Fibroblast of peridontal ligament (primary cell): ENCODE measurements around the gene ADSL.

Experiments
- DNase-seq: peaks from one replicate; pipeline ENCODE4 v3.0.0-alpha.2; 2010; ENCODE audit errors: extremely low read depth

The ADSL gene

DNA sequence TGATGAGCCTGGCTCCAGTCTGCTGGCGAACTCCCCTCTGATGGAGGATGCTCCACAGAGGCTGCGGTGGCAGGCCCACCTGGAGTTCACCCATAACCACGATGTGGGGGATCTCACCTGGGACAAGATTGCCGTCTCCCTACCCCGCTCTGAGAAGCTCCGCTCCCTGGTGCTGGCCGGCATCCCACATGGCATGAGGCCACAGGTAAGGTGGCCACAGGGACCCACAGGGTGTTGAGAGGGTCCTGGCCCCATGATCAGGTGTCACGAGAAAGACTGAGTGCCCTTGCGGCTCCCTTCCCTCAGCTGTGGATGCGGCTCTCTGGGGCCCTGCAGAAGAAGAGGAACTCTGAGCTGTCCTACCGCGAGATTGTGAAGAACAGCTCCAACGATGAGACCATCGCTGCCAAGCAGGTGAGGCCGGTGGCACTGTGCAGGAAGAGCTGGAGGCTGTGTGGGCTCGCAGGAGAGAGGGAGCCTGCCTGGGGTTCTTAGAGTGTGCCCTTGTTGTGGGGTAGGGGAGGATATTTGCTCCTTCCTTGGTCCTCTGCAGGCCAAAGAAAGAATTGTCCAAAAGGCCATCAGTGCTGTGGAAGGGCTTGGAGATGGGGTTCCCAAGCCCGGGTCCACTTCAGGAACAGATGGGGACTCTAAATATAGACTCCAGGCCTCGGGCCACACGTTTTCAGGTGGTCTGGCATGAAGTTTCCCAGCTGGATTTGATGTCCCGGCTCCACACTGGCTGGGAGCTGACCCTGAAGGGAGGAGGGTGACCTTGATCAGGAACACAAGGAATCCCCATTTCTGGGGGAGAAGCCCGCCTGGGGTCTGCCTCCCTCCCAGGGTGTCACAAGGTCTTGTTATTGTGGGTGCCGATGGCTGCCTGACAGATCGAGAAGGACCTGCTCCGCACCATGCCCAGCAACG, 58.2 kb downstream of the ADSL start:
- DNase-seq = no peak

DNA sequence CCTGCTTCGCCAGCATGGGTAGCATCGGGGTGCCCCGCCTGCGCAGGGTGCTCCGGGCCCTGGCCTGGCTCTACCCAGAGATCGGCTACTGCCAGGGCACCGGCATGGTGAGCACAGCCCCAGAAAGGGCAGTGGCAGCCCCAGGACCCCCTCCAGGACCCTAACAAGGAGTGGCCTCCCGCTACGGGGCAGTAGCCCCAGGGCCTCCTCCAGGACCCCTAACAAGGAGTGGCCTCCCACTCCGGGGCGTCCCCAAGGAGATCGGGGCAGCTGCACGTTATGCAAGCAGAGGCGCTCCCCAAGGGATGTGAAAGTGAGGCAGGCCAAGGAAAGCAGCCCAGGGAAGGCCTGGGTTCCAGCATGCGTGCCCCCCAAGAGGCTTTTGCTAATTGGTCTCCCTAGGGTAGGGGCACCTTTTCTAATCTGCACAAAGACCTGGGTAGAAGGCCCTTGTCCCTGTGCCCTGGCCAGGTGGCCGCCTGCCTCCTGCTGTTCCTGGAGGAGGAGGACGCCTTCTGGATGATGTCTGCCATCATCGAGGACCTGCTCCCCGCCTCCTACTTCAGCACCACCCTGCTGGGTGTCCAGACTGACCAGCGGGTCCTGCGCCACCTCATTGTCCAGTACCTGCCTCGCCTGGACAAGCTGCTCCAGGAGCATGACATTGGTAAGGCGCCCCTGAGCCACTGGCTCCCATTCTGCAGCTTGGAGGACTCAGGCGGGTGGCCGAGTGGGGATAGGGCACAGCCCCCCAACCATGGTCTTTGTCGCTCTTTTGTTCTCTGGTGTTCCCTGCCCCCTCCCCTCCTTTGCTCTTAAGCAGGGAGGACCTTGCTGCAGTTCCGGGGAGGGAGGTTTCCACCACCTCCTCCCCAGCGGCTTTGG, 59.1 kb downstream of the ADSL start:
- no peak for DNase-seq

DNA sequence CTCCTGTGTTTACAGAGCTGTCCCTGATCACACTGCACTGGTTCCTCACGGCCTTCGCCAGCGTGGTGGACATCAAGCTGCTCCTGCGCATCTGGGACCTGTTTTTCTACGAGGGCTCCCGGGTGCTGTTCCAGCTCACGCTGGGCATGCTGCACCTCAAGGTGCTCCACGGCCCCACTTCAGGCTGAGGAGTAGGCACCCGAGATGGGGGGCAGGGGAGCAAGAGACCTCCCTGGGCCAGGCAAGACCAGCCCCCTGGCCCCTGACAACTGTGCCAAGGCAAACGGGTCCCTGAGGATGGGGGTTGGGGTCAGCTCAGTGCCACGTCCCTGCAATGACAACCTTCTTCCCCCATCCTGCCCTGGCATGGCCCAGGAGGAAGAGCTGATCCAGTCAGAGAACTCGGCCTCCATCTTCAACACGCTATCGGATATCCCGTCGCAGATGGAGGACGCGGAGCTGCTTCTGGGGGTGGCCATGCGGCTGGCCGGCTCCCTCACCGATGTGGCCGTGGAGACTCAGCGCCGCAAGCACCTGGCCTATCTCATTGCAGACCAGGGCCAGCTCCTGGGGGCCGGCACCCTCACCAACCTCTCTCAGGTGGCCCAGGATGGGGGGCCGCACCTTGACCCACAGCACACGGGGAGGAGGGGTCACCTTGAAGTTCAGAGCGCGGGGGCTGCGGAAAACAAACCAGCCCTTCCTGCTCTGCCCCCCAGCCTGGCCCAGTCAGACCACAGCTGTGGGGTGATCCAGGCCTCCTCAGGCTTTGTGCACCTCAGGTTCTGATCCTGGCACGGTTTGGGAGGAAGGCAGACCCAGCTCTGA, 60.0 kb downstream of the ADSL start:
- no peak for DNase-seq

DNA sequence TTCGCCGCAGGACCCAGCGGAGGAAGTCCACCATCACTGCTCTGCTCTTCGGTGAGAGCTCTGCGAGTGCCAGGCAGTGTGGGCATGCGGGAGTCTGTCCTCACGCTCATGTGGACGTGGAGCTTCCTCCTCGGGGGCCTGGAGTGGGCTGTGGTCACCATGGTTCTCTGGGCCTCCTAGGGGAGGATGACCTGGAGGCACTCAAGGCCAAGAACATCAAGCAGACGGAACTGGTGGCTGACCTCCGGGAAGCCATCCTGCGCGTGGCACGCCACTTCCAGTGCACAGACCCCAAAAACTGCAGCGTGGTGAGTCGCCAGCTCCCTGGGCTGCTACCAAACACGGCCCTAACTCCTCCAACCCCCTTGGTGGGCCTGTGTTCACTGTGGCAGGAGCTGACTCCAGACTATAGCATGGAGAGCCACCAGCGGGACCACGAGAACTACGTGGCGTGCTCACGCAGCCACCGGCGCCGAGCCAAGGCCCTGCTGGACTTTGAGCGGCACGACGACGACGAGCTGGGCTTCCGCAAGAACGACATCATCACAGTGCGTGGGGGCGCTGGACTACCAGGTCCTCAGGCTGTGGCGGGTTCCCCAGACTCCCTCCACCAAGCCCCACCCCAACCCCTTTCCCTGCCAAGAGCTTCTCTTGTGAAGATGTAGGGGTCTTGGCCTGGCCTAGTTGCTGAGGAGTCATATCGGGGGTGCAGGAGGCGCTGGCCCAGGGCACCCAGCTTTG, 60.9 kb downstream of the ADSL start:
- DNase-seq = no peak

DNA sequence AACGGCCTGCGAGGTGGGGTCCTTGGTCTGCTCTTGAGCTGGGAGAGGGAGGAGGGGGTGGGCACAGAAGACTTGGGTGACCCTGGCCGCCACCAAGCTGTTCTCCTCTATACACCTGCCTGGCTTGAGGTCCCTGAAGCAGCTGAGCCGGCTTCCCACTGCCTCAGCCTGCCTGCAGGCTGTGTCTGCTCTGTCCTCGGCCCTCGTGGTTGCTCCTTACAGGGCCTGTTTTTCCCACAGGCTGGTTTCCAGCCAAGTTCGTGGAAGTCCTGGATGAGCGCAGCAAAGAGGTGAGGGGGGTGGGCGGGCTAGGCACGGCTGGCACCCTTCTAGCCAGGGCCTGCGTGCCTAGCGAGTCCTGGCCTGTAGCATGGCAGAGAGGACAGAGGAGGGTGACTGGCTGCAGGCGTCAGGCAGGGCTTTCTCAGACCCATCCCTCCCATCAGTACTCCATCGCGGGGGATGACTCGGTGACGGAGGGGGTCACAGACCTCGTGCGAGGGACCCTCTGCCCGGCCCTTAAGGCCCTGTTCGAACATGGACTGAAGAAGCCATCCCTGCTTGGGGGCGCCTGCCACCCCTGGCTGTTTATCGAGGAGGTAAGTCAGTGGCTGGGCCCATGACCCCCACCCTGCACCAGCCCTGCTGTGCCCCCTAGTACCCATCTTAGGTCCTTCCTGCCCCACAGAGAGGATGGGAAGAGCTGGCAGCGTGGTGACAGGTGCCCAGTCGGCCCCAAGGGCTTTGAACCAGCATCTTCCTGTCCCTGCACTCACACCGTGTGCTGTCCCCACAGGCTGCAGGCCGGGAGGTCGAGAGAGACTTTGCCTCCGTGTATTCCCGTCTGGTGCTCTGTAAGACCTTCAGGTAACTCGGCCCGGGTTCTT, 61.8 kb downstream of the ADSL start:
- no peak for DNase-seq

DNA sequence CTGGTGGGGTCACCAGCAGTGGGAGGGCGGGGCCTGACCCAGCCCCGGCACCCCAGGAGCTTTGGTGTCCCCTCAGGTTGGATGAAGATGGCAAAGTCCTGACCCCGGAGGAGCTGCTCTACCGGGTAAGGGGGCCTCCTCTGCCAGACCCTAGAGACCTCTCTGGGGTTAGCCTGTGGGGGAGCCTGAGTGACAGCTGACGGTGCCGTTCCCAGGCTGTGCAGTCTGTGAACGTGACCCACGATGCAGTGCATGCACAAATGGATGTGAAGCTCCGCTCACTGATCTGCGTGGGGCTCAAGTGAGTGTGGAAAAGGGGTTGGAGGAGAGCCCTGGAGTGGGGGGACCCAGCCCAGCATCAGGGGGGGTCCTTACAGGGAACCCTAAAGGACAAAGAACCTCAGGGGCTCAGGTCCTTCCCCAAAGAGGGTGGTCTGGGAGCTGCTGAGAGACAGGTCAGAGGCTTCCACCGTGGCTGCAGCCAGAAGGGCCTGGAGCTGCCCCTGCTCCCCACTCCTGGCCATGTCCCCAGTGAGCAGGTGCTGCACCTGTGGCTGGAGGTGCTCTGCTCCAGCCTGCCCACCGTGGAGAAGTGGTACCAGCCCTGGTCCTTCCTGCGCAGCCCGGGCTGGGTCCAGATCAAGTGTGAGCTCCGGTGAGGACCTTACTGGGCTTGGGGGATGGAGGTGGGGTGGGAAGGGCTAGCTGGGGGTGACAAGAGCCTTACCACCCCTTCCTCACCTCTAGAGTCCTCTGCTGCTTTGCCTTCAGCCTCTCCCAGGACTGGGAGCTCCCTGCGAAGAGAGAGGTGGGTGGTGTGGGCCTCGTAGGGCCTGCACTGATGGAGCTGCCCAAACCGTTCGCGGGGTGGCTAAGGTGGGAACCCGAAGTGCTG, 62.7 kb downstream of the ADSL start:
- no peak for DNase-seq

DNA sequence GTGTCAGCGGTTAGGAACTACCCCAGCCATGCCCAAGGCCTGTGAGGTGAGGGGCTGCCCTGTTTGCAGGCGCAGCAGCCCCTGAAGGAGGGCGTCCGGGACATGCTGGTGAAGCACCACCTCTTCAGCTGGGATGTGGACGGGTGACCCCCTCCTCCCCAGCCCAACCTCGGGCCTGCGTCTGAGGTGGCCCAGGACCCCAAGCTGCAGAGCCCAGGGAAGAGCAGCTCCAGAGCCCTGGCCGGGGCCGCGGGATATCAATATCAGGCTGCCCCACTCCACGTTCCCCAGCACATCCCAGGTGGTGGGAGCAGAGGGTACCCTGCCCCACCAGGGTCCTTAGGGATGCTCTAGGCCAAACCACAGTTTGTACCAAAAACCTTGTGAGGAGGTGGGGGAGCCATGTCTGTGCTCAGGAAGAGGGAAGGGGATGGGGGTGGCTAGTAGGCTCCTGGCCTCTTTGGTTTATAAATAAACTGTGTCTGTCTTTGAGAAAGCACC, 63.4 kb downstream of the ADSL start:
- no peak for DNase-seq

DNA sequence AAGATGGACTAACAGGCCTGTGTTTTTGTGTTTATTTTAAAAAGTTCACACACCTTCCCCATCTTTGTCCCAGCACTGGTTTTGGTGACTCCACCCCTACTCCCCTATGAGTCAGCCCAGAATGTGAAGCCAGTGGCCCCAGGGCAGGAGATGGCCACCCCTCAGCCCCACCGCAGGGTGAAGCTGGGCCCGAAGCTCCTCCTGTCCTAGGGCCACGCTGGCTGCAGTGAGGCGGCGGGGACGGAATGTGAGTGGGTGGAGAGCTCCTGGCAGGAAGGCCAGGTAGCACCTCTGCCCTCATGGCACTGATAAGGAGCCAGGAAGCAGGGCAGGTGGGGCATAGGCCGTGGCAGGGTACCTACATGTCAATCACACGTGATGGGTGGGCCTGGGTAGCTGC, 64.0 kb downstream of the ADSL start:
- DNase-seq = no peak

DNA sequence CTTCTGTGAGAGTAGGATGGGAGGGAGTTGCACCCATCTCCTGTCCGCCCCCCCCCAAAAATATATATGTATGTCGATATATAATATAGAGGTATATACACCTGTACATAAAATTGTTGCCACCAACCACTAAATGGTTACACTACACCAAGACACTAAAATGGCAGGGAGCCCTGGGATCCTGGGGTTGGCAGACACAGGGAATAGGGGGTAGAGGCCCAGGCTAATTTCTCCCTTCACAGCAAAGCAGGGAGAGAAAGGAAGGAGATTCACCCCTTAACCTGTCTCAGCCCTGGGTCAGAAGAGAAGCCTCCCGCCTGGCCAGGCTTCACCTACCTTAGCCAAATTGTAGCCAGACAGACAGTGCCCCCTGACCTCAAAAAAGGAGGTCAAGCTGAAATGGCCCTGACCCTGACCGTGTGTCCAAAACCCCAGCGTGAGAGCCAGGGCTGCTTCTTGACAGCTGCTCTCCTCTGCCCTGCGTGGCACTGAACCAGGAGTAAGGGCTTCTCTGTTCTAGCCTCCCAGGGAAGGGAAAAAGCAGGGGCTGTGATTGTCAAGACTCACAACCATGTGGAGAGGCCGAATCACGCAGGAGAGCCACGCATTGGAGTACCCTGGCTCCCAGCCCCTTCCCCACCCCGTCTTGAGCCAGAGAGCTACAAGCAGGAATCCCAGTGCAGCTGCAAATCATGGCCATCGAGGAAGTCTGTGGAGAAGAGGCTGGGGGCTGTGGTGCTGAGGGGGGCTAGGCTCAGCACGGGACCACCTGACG, 64.6 kb downstream of the ADSL start:
- no peak for DNase-seq

DNA sequence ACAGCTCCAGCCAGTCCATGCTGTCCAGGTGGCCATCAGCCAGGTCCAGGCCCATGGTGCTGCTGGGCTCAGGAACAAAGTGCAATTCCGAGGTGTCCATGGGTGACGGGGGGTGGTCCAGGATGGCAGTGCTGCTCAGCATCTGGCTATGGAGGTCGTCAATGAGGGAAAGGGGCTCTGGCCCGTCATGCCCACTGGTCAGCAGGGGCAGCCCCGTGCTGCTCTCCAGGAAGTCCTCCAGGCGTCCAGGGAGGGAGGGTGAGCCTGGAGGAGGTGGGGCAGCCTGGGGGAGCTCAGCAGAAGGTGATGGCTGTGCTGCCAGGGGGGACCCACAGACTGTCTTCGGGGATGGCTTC, 65.2 kb downstream of the ADSL start:
- no peak for DNase-seq

DNA sequence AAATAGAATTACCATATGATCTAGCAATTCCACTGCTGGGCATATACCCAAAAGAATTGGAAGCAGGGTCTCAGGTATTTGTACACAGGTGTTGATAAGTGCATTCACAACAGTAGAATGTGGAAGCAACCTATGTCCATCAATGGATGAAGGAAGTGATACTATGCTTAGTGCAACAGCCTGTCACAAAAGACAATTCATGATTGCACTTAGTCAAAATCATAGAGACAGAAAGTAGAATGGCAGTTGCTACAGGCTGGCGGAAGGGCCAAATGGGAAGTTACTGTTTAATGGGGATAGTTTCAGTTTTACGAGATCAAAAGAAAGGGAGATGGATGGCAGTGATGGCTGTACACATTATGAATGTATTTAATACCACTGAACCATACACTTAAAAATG, 66.1 kb downstream of the ADSL start:
- no peak for DNase-seq

DNA sequence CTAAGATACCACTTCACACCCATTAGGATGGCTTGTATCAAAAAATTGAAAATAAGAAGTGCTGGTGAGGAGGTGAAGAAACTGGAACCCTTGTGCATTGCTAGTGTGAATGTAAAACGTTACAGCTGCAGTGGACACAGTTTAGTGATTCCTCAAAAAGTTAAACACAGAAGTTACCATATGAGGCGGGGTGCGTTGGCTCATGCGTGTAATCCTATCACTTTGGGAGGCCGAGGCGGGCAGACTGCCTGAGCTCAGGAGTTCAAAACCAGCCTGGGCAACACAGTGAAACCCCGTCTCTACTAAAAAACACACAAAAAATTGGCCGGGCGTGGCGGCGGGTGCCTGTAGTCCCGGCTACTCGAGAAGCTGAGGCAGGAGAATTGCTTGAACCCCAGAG, 67.6 kb downstream of the ADSL start:
- no peak for DNase-seq

DNA sequence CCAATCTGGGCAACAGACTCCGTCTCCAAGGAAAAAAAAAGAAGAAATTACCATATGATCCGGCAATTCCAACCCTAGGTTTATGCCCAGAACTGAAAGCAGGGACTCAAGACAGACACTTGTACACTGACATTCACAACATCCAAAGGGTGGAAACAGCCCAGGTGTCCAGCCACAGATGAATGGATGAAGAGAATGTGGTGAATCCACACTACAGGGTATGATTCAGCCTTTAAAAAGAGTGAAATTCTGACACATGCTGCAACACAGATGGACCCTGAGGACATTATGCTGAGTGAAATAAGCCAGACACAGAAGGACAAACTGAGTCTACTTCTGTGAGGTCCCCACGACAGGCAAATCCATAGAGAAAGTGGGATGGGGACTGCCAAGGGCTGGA, 68.0 kb downstream of the ADSL start:
- no peak for DNase-seq

DNA sequence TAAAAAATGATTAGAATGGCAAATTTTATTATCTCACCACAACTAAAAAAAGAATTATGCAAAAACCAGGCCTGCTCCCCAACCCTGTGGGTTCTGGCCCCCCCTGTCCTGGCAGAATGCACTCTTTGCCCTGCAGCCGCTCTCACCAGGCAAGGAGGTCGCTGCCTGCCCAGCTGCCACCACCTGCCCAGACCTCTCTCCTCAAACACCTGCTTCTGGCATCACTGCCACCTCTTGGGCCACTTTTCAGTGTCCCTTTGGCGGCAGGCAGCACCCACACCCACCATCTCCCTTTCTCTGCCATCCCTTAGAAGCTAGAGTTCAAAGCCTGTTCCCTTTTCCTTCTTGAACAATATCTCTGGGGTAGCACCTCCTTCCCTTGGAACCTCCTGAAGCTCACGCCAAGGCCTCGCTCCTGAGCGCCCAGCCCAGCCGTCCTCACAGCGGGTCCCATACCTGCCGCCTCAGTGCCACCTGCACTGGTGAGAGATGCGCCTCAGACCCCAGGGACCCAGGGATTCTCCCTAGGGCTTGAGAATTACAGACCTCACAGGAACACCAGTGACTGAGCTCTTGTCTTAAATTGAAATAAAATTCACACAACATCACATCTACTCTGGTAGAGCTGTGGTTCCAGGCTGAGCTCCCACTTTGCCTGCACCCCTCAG, 68.7 kb downstream of the ADSL start:
- no peak for DNase-seq

DNA sequence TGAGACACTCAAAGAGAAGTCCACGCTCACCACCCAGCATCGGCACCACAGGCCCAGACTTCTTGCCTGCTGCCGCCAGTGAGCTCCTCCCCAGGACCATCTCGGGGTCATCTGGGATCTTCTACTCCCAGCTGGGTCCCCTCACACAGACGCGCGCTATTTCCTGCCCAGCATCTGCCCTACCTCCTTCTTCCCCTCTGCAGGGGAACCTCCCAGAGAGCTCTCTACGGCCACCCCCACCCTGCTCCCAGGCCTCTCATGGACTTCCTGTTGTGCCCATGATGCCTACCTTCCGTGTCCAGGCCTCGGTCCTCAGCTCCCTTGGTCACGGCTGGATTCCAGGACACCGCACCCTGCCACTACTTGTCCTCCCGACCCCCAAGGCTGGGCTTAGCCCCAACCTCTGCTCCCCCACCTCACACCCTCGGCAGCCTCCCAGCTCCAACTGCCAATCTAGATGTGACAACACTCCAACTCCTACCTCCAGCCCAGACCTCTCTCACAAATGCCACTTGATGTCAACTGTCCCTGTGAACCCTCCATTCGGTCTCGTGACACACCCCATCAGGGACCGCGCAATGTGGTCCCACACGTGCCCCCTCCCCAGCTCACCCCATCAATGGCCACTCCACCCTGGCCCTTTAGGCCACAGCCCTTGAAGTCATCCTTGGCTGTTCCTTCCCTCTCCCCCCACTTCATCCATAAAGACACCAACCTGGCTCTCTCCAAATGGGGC, 69.4 kb downstream of the ADSL start:
- no peak for DNase-seq

DNA sequence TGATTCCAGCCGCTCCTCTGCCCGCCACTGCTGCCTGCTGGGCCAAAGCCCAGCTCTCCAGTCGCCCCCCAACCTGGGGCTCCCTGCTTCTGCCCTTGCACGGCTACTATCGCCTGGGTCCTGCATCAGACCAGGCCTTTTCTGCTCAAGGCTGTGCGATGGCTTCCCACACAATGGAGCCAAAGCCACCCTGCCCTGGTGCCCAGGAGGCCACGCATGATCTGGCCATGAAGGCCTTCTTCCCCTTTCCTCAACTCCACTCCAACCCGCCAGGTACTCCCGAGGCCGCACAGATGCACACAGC, 69.9 kb downstream of the ADSL start:
- DNase-seq = no peak

DNA sequence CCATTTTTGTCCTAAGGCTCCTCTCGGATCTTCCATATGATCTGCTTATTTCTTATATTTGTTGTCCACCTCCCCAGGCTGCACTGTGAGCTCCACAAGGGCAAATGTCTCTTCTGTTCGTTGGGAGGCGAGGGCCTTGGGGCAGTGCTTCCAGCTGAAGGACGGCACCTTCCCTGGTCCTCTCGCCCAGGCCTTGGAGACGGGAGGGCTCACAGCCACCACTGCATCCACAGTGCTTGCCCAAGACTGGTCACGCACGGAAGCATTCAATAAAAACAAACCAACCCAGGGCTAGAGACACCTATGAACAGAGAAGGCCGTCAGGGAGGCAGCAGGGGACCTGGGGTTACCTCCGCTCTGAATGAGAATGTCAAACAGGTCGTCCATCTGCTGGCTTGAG, 70.3 kb downstream of the ADSL start:
- no peak for DNase-seq
